Activated naive CD8-positive, alpha-beta T cell treated with anti-CD3 and anti-CD28 coated beads for 36 hours (primary cell): ENCODE results near the gene KLB. TPM values are rescaled to one million over a fixed set of nuclear protein-coding genes. Genes with fewer than 3 reads are reported as not detected.
"Not testable (repeated sequence)": the region's sequence is repeated elsewhere in the genome, so short reads cannot be mapped to it uniquely, and the experiment has no call there.

Experiments used
- DNase-seq: peaks from one replicate; pipeline ENCODE4 v3.0.0; 2021
- H3K27ac Mint-ChIP-seq: one replicate; pipeline ENCODE4 v1.8.0; 2022; ENCODE audit warnings: mild to moderate bottlenecking, moderate library complexity, mixed read lengths
- H3K27me3 Mint-ChIP-seq: one replicate; pipeline ENCODE4 v1.8.0; 2022; ENCODE audit warnings: mild to moderate bottlenecking, mixed read lengths
- H3K36me3 Mint-ChIP-seq: one replicate; pipeline ENCODE4 v1.8.0; 2021; ENCODE audit warnings: mild to moderate bottlenecking, mixed read lengths
- H3K4me1 Mint-ChIP-seq: one replicate; pipeline ENCODE4 v1.8.0; 2021; ENCODE audit warnings: mixed read lengths
- H3K4me3 Mint-ChIP-seq: one replicate; pipeline ENCODE4 v1.8.0; 2022; ENCODE audit warnings: mild to moderate bottlenecking, moderate library complexity, mixed read lengths
- H3K9me3 Mint-ChIP-seq: one replicate; pipeline ENCODE4 v1.8.0; 2022; ENCODE audit warnings: mixed read lengths
- total RNA-seq, 2 experiments: library from RNA; stranded (reverse); gene quantifications; one replicate each; pipeline ENCODE4 v1.2.3, GENCODE V29; 2021

KLB gene
- total RNA-seq, 2 experiments from 2014 or later = not detected

GRCh38 chr4:39446842-39447573, 40.3 kb downstream of the KLB start:
- Mint-ChIP-seq H3K36me3 (peaks cover 22% of the 10 kb centered on the region), H3K27ac (peak overlapping the region; percentile 60), H3K4me3 (peak overlapping the region; percentile 48), H3K9me3 (no peaks in the 10 kb centered on the region), H3K27me3 (peaks cover 3% of the 10 kb centered on the region), H3K4me1 (peaks cover 28% of the 10 kb centered on the region)
- DNase-seq = peak; percentile 71

GRCh38 chr4:39450618-39451017, 43.9 kb downstream of the KLB start:
- H3K4me1 Mint-ChIP-seq = peaks cover 51% of the 10 kb centered on the region
- H3K27me3 Mint-ChIP-seq = no peaks in the 10 kb centered on the region
- no peak overlapping the region for H3K4me3 Mint-ChIP-seq
- peaks cover 54% of the 10 kb centered on the region for H3K36me3 Mint-ChIP-seq
- no peaks in the 10 kb centered on the region for H3K9me3 Mint-ChIP-seq
- DNase-seq = no peak
- H3K27ac Mint-ChIP-seq = peak overlapping the region; percentile 68

- DNase-seq = no peak
- Mint-ChIP-seq H3K36me3 (peaks cover 62% of the 10 kb centered on the region), H3K4me3 (peak overlapping the region; percentile 26), H3K9me3 (no peaks in the 10 kb centered on the region), H3K27me3 (no peaks in the 10 kb centered on the region), H3K27ac (peak overlapping the region; percentile 68), H3K4me1 (peaks cover 58% of the 10 kb centered on the region)
Measured at GRCh38 chr4:39451423-39452023, 44.8 kb downstream of the KLB start.

- no peak for DNase-seq
- H3K27ac Mint-ChIP-seq = peak overlapping the region; percentile 54
- H3K4me3 Mint-ChIP-seq = peak overlapping the region; percentile 29
- H3K4me1 Mint-ChIP-seq = peaks cover 59% of the 10 kb centered on the region
- peaks cover 70% of the 10 kb centered on the region for H3K36me3 Mint-ChIP-seq
- H3K9me3 Mint-ChIP-seq = no peaks in the 10 kb centered on the region
- H3K27me3 Mint-ChIP-seq = no peaks in the 10 kb centered on the region
Measured at GRCh38 chr4:39452153-39452859, 45.6 kb downstream of the KLB start.

GRCh38 chr4:39452860-39453587, 46.3 kb downstream of the KLB start:
- Mint-ChIP-seq H3K4me3 (peak overlapping the region; percentile 32), H3K27me3 (no peaks in the 10 kb centered on the region), H3K4me1 (peaks cover 57% of the 10 kb centered on the region), H3K36me3 (peaks cover 77% of the 10 kb centered on the region), H3K27ac (peak overlapping the region; percentile 68), H3K9me3 (no peaks in the 10 kb centered on the region)
- DNase-seq = no peak

GRCh38 chr4:39453738-39454137, 47.0 kb downstream of the KLB start:
- Mint-ChIP-seq H3K9me3 (no peaks in the 10 kb centered on the region), H3K27ac (peak overlapping the region; percentile 74), H3K4me1 (peaks cover 56% of the 10 kb centered on the region), H3K27me3 (no peaks in the 10 kb centered on the region), H3K36me3 (peaks cover 84% of the 10 kb centered on the region), H3K4me3 (no peak overlapping the region)
- no peak for DNase-seq

- Mint-ChIP-seq H3K27me3 (no peaks in the 10 kb centered on the region), H3K36me3 (peaks cover 82% of the 10 kb centered on the region), H3K4me1 (peaks cover 56% of the 10 kb centered on the region), H3K9me3 (no peaks in the 10 kb centered on the region), H3K4me3 (peak overlapping the region; percentile 94), H3K27ac (peak overlapping the region; percentile 74)
- DNase-seq = no peak
Measured at GRCh38 chr4:39455486-39455885, 48.8 kb downstream of the KLB start.

- Mint-ChIP-seq H3K36me3 (peaks cover 76% of the 10 kb centered on the region), H3K4me3 (peak overlapping the region; percentile 94), H3K4me1 (peaks cover 51% of the 10 kb centered on the region), H3K9me3 (no peaks in the 10 kb centered on the region), H3K27me3 (no peaks in the 10 kb centered on the region), H3K27ac (peak overlapping the region; percentile 100)
- DNase-seq = no peak
Measured at GRCh38 chr4:39456946-39457763, 50.4 kb downstream of the KLB start.

GRCh38 chr4:39458161-39458504, 51.4 kb downstream of the KLB start:
- H3K9me3 Mint-ChIP-seq, DNase-seq, H3K27me3 Mint-ChIP-seq: not testable (repeated sequence)
- H3K27ac Mint-ChIP-seq = peak overlapping the region; percentile 100
- H3K36me3 Mint-ChIP-seq = peaks cover 68% of the 10 kb centered on the region
- peak overlapping the region; percentile 94 for H3K4me3 Mint-ChIP-seq
- H3K4me1 Mint-ChIP-seq = peaks cover 44% of the 10 kb centered on the region

GRCh38 chr4:39458505-39459300, 52.0 kb downstream of the KLB start, which contains the start of the genes LIAS and RPL9:
Gene LIAS (plus strand): TSS chr4:39459056. CDS start chr4:39459118, 62 bp downstream.
Gene RPL9 (minus strand): TSS chr4:39458922. CDS start chr4:39458439, 483 bp downstream.
- DNase-seq = peak; percentile 90
- H3K9me3 Mint-ChIP-seq = no peaks in the 10 kb centered on the region
- peak within 1 kb of the TSS; percentile 100 for H3K27ac Mint-ChIP-seq
- H3K27me3 Mint-ChIP-seq = no peaks in the 10 kb centered on the region
- peaks cover 69% of the 10 kb centered on the region for H3K36me3 Mint-ChIP-seq
- peaks cover 39% of the 10 kb centered on the region for H3K4me1 Mint-ChIP-seq
- peak within 1 kb of the TSS; percentile 94 for H3K4me3 Mint-ChIP-seq

GRCh38 chr4:39464886-39465501, 58.3 kb downstream of the KLB start:
- peak overlapping the region; percentile 19 for H3K27ac Mint-ChIP-seq
- no peak for DNase-seq

GRCh38 chr4:39466747-39467146, 60.0 kb downstream of the KLB start:
- Mint-ChIP-seq H3K9me3 (no peaks in the 10 kb centered on the region), H3K27ac (no peak overlapping the region), H3K36me3 (peaks cover 33% of the 10 kb centered on the region), H3K4me1 (peaks cover 15% of the 10 kb centered on the region), H3K27me3 (no peaks in the 10 kb centered on the region), H3K4me3 (no peak overlapping the region)
- DNase-seq = no peak

More at GRCh38 chr4:39464886-39465501, 58.3 kb downstream of the KLB start:
- Mint-ChIP-seq H3K27me3 (no peaks in the 10 kb centered on the region), H3K4me1 (peaks cover 23% of the 10 kb centered on the region), H3K4me3 (no peak overlapping the region), H3K9me3 (no peaks in the 10 kb centered on the region), H3K36me3 (peaks cover 34% of the 10 kb centered on the region)

GRCh38 chr4:39467464-39467863, 60.7 kb downstream of the KLB start:
- no peaks in the 10 kb centered on the region for H3K9me3 Mint-ChIP-seq
- no peak overlapping the region for H3K4me3 Mint-ChIP-seq
- peaks cover 15% of the 10 kb centered on the region for H3K4me1 Mint-ChIP-seq
- DNase-seq = no peak
- peaks cover 35% of the 10 kb centered on the region for H3K36me3 Mint-ChIP-seq
- H3K27me3 Mint-ChIP-seq = no peaks in the 10 kb centered on the region
- no peak overlapping the region for H3K27ac Mint-ChIP-seq
